ENCODE measurements around the gene MAD1L1. TPM values are rescaled to one million over a fixed set of nuclear protein-coding genes. Genes with fewer than 3 reads are reported as not detected.

The MAD1L1 gene
- total and polyA plus RNA-seq, 2 of the 8 experiments (the other 6 are each of a cell fraction or from before 2014, with no cell fraction given): 40.4 to 44.6 TPM

DNA sequence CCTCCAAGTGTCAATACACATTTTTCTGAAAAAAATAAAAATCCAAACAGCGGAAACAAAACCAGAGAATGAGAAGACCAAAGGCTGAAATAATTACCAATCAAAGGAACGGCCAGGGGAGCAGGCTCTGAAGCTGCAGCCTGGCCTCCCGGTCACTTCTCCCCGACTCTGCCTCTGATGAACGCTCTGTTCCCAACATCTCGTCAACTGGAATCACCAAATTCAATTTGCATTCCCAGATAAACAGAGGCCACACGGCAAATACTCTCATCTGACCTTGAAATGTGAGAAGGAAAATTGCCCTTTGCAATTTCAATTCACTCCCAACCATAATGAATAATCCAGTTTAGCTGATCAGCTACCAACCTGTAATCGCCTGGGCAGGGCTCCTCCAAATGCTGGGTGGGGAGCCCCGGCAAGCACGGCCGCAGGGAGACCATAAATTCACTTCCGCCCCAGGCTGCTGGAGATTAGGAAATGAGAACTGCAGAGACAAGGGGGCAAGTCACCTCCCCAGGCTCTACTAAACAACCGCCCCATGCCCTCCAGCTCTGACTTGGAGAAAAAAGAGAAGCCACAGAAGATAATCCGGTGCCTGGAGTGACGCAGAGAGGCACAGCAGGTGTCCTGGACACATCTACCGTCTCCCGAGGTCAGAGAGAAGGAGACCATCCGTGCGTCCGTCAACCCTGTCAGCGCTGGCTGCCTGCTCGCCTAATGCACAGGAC lies 153.2 kb downstream of the MAD1L1 start:
- Histone ChIP-seq H3K36me3 (ENCODE audit: control insufficient read depth in 2 of 4, insufficient read depth in 4 of 4, low read length in 3 of 4) (no peaks in the 10 kb centered on the region), H3K9ac (replicated peaks in 1 of 4; ENCODE audit: extremely low read depth in 1 of 4, low read depth in 3 of 4, low read length in 3 of 4) (no peak overlapping the region), H2BK120ac (replicated peaks; ENCODE audit: low read depth, low read length) (no peak overlapping the region), H4K5ac (ENCODE audit: insufficient read length, low read depth, low read length) (no peak overlapping the region), H3K4me1 (replicated peaks in 1 of 4; ENCODE audit: control insufficient read depth in 3 of 4, insufficient read depth in 4 of 4, low read length in 3 of 4) (peaks cover 0 to 4% (median 0%) of the 10 kb centered on the region in 4 experiments; a peak in 1 of 7 replicates), H3K14ac (ENCODE audit: insufficient read length) (no peak overlapping the region), H2AFZ (ENCODE audit: low read length) (no peak overlapping the region), H3K9me3 (ENCODE audit: insufficient read depth in 2 of 2, low read depth in 1 of 2, low read length in 1 of 2) (no peaks in the 10 kb centered on the region), H4K91ac (replicated peaks; ENCODE audit: insufficient read length, low read length) (no peak overlapping the region), H3K4ac (replicated peaks; ENCODE audit: insufficient read length, low read depth, low read length) (no peak overlapping the region), H2BK5ac (ENCODE audit: low read depth, low read length) (0 out of 2 replicates have a peak overlapping the region, but pooled peaks have one; percentile 52), H3K79me1 (ENCODE audit: low read depth, low read length) (peaks cover 2% of the 10 kb centered on the region), H2BK20ac (ENCODE audit: low read length) (no peak overlapping the region), H2BK12ac (ENCODE audit: low read depth, low read length) (no peak overlapping the region), H4K20me1 (replicated peaks in 1 of 2; ENCODE audit: control insufficient read depth in 1 of 2, insufficient read depth in 2 of 2, low read length in 2 of 2) (peaks cover 2 to 8% of the 10 kb centered on the region in 2 experiments), H3K18ac (ENCODE audit: extremely low read depth, low read length) (no peak overlapping the region), H3K23ac (ENCODE audit: insufficient read length) (no peak overlapping the region), H3K79me2 (ENCODE audit: control insufficient read depth in 1 of 2, insufficient read depth in 2 of 2, low read length in 2 of 2) (no peaks in the 10 kb centered on the region), H3K27me3 (replicated peaks in 1 of 4; ENCODE audit: control insufficient read depth in 3 of 4, extremely low read depth in 1 of 4, insufficient read depth in 3 of 4, low read length in 3 of 4) (no peaks in the 10 kb centered on the region), H2AK5ac (ENCODE audit: low read depth, low read length) (no peak overlapping the region), H3K23me2 (ENCODE audit: low read depth, low read length) (no peaks in the 10 kb centered on the region; the same call in 1 of the 2 replicates), H3K27ac (ENCODE audit: low read depth, low read length) (no peak overlapping the region), H4K8ac (ENCODE audit: extremely low read depth, insufficient read depth, low read length) (peak overlapping the region; percentile 36; the same call in 1 of the 2 replicates), H3K4me3 (ENCODE audit: extremely low read depth in 1 of 4, insufficient read depth in 2 of 4, low read depth in 3 of 4, low read length in 4 of 4) (no peak overlapping the region), H3K56ac (replicated peaks; ENCODE audit: insufficient read length, low read depth, low read length) (no peak overlapping the region), H3K4me2 (ENCODE audit: insufficient read depth in 1 of 2, low read depth in 2 of 2, low read length in 2 of 2) (no peak overlapping the region), H2BK15ac (ENCODE audit: low read length) (no peak overlapping the region)
- ChIA-PET CTCF (ENCODE audit: partially characterized antibody) (interaction anchor here (0.5 to 1.4 kb wide), 3 partner anchors 10 to 343 kb away, joined by 3 read pairs; no protein-coding TSS in a partner anchor), POLR2A (ENCODE audit: partially characterized antibody) (no interaction called here)
- FAIRE-seq (no peak), DNase-seq (ENCODE audit: low read depth in 1 of 2, low spot score in 2 of 2) (no peak)
- WGBS, 2 experiments (ENCODE audit: extremely low coverage in 1 of 2, insufficient coverage in 1 of 2, insufficient read length in 1 of 2, insufficient replicate concordance in 2 of 2, low coverage in 1 of 2, low lambda C conversion rate in 2 of 2, missing lambda C conversion rate in 1 of 2): 85% methylated on average over 22 of the region's 22 CpGs; no CpG with 5 or more reads in 1 of the 2 experiments
- TF ChIP-seq HDAC6 (IDR thresholded peaks at IDR 0.05; ENCODE audit: low read depth, low read length) (no peak), TCF12 (IDR thresholded peaks at IDR 0.05; ENCODE audit: low read depth, low read length) (no peak), SP4 (IDR thresholded peaks at IDR 0.05; ENCODE audit: low read length) (no peak), TBP (IDR thresholded peaks at IDR 0.05; ENCODE audit: low read depth, low read length) (no peak), BRCA1 (IDR thresholded peaks at IDR 0.05; ENCODE audit: low read depth, low read length) (no peak), RXRA (IDR thresholded peaks at IDR 0.05; ENCODE audit: insufficient read depth, low read depth, low read length) (no peak)
